Mammary epithelial cell (primary cell): ENCODE measurements around the gene RGS6.

Experiments used
- EZH2 ChIP-seq: IDR thresholded peaks from 2 replicates; pipeline ENCODE4 v1.6.1; 2012; ENCODE audit warnings: low read length, inconsistent platforms, borderline replicate concordance
- TF ChIP-seq, protein P1 (sequence below), 2 donors: IDR thresholded peaks in 1 of 2; conservative IDR thresholded peaks in 1 of 2; 2 replicates each; pipeline ENCODE4 v1.5.1; 2011 to 2012; ENCODE audit warnings: inconsistent platforms in 2 of 2, low read length in 2 of 2, mild to moderate bottlenecking in 2 of 2, control low read depth in 1 of 2, low read depth in 1 of 2; ENCODE audit not compliant: insufficient read depth in 1 of 2; ENCODE audit errors: extremely low read depth in 1 of 2

GRCh38 chr14:72610096-72610830 is 678.0 kb downstream of the RGS6 start:
- TF ChIP-seq, protein P1, sequence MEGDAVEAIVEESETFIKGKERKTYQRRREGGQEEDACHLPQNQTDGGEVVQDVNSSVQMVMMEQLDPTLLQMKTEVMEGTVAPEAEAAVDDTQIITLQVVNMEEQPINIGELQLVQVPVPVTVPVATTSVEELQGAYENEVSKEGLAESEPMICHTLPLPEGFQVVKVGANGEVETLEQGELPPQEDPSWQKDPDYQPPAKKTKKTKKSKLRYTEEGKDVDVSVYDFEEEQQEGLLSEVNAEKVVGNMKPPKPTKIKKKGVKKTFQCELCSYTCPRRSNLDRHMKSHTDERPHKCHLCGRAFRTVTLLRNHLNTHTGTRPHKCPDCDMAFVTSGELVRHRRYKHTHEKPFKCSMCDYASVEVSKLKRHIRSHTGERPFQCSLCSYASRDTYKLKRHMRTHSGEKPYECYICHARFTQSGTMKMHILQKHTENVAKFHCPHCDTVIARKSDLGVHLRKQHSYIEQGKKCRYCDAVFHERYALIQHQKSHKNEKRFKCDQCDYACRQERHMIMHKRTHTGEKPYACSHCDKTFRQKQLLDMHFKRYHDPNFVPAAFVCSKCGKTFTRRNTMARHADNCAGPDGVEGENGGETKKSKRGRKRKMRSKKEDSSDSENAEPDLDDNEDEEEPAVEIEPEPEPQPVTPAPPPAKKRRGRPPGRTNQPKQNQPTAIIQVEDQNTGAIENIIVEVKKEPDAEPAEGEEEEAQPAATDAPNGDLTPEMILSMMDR (conservative IDR thresholded peaks at IDR 0.05 in 1 of 2, IDR thresholded peaks at IDR 0.05 in 1 of 2; ENCODE audit: extremely low read depth in 1 of 2, insufficient read depth in 1 of 2, low read depth in 1 of 2, low read length in 2 of 2): no peak
- no peak for TF ChIP-seq EZH2
